ENCODE data around the gene NFE2L1.
"Not testable (repeated sequence)": the region's sequence is repeated elsewhere in the genome, so short reads cannot be mapped to it uniquely, and the experiment has no call there.

The NFE2L1 gene

GRCh38 chr17:48072811-48073210, 24.7 kb downstream of the NFE2L1 start:
- not testable (repeated sequence) for DNase-seq

GRCh38 chr17:48073566-48074094, 25.5 kb downstream of the NFE2L1 start:
- DNase-seq = not testable (repeated sequence)

- DNase-seq = peak; percentile 63
These were observed 26.3 kb downstream of the NFE2L1 start for GRCh38 chr17:48074322-48075081.

DNA sequence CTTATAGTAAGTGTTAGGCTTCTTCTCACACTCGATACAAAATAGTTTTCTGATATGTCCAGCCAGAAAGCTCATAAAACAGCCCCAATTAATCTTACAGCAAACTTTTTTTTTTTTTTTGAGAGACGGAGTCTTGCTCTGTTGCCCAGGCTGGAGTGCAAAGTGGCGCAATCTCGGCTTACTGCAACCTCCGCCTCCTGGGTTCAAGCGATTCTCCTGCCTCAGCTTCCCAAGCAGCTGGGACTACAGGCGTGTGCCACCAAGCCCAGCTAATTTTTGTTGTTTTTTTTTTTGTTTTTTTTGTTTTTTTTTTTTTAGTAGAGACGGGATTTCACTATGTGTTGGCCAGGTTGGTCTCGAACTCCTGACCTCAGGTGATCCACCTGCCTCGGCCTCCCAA, 29.0 kb downstream of the NFE2L1 start:
- not testable (repeated sequence) for DNase-seq

- no peak for DNase-seq
These were observed 33.7 kb downstream of the NFE2L1 start for GRCh38 chr17:48081858-48082257.

DNA sequence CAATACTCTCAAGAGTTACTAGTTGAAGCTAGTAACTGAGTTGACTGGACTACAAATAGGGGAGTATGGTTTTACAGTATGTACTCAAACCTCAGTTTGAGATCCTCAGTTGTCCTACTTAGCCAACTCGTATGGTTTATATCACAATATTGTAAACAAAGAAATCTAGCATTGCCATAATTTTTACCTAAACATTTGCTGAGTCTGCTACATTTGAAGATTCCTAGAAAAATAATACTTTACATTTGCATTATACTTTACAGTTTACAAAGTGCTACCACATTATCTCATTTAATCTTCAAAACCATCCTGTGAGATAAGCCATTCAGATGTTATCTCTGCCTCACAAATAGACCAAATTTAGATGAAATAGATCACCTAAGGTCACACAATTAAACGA, 36.8 kb downstream of the NFE2L1 start:
- DNase-seq = no peak

- DNase-seq = no peak
These were observed 45.3 kb downstream of the NFE2L1 start for GRCh38 chr17:48093341-48094045.

- DNase-seq = no peak
These were observed 47.5 kb downstream of the NFE2L1 start for GRCh38 chr17:48095611-48096010.

- no peak for DNase-seq
These were observed 52.0 kb downstream of the NFE2L1 start for GRCh38 chr17:48100160-48100559.

DNA sequence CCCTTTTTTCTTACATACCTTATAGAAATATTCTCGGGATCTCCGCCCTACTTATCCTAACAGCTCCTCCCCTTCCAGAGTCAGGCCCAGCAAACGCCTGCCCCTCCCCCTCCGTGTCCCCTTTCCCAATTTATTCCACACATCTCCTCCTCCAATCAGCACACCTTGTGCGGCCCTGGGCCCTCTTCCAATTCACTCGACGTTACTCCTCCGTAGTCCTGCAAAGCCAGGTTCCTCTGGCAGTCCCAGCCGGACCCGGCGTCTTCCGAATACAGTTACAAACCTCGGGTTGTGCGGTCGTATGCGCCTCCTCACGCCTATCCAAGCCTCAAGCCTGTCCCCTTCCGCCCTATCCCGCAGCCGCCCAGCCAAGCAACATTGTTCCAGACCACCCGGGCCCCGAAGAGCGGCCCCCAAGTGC, 52.4 kb downstream of the NFE2L1 start:
- DNase-seq = no peak

DNA sequence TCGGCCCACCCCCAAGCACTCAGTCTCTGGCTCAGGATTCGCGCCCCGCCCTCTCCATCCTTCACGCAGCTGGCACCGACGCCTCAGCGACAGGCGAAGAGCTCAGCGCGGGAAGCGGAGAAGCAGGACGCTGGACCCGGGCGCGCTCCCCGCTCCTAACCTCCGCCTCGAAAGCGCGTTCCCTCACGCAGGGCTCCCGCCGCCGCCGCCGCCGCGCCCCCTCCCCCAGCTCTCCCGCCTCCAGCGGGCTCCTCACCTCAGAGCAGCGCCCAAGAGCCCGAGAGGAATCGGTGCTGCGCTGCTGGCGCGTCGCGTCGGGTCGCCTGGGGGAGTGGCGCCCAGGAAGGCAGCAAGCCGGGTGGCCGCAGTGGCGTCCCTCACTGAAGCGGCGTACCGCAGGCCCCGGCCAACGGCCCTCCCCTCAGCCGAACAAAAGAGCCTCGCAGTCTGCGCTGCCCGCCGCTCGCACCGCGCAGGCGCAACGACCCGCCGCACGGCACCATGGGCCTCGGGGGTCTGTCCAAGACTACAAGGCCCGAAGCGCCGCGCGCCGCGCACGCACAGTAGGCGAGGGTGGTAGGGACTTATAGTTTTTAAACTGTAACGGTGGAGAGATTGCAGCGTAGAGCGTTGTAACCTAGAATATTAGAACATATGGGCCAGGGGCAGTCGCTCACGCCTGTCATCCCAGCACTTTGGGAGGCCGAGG, 53.0 kb downstream of the NFE2L1 start, which contains the start of gene CBX1:
Gene CBX1, minus strand, starts transcription at position 467 of the 709 bp plus-strand sequence. CDS start 24,474 bp downstream, outside the sequence.
- peak; percentile 94 for DNase-seq

DNA sequence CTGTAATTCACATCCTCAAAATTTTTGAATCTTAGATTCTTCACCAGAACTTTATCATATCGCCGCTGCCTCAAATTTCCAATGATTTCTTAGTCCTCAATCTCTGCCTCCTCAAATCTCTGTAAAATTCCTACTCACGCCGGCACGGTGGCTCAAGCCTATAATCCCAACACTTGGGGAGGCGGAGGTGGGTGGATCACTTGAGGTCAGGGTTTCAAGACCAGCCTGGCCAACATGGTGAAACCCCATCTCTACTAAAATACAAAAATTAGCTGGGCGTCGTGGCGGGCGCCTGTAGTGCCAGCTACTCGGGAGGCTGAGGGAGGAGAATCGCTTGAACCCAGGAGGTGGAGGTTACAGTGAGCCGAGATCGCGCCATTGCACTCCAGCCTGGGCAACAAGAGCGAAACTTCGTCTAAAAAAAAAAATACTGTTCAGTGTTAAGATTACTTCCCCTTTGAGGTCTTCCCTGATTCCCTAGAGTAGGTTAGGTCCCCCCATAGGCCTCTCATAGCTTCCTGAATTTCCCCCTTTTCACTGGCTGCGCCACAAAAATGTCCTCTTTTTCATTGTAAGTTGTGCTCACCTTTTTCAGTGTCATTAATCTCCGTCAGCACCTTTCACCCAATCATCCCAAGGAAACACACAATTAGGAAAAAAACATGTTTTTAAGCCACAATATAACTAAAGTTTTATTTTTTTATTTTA, 54.0 kb downstream of the NFE2L1 start:
- DNase-seq = no peak

GRCh38 chr17:48102798-48103715, 54.9 kb downstream of the NFE2L1 start:
- peak; percentile 51 for DNase-seq

GRCh38 chr17:48104440-48104839, 56.3 kb downstream of the NFE2L1 start:
- no peak for DNase-seq

DNA sequence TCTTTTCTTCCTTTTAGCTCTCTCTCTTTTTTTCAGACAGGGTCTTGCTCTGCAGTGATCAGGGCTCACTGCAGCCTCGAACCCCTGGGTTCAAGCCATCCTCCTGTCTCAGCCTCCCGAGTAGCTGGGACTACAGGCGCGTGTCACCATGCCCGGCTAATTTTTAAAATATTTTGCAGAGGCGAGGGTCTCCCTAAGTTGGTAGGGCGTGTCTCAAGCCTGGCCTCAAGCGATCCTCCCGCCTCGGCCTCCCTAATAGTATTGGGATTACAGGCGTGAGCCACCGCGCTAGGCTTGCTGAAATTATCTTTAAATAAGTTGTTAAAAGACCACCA, 58.6 kb downstream of the NFE2L1 start:
- no peak for DNase-seq

GRCh38 chr17:48107137-48108055, 59.2 kb downstream of the NFE2L1 start, which contains the start of gene SNX11:
Gene SNX11, plus strand, starts transcription at chr17:48107766. Its CDS starts 4,278 bp downstream, at chr17:48112044.
- DNase-seq = peak; percentile 93

GRCh38 chr17:48110761-48111160, 62.6 kb downstream of the NFE2L1 start:
- no peak for DNase-seq

Data from CD4-positive, alpha-beta T cell treated with Interferon gamma for 1 hour (primary cell).